ENCODE measurements around the gene ISM1.

ISM1 gene

GRCh38 chr20:13260650-13261279 lies 39.7 kb downstream of the ISM1 start:
- H3K27ac ChIP-seq: no peak overlapping the region
- TF ChIP-seq, protein P1, sequence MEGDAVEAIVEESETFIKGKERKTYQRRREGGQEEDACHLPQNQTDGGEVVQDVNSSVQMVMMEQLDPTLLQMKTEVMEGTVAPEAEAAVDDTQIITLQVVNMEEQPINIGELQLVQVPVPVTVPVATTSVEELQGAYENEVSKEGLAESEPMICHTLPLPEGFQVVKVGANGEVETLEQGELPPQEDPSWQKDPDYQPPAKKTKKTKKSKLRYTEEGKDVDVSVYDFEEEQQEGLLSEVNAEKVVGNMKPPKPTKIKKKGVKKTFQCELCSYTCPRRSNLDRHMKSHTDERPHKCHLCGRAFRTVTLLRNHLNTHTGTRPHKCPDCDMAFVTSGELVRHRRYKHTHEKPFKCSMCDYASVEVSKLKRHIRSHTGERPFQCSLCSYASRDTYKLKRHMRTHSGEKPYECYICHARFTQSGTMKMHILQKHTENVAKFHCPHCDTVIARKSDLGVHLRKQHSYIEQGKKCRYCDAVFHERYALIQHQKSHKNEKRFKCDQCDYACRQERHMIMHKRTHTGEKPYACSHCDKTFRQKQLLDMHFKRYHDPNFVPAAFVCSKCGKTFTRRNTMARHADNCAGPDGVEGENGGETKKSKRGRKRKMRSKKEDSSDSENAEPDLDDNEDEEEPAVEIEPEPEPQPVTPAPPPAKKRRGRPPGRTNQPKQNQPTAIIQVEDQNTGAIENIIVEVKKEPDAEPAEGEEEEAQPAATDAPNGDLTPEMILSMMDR (conservative IDR thresholded peaks at IDR 0.05): no peak
- TF ChIP-seq ZFX (IDR thresholded peaks at IDR 0.05): no peak

DNA sequence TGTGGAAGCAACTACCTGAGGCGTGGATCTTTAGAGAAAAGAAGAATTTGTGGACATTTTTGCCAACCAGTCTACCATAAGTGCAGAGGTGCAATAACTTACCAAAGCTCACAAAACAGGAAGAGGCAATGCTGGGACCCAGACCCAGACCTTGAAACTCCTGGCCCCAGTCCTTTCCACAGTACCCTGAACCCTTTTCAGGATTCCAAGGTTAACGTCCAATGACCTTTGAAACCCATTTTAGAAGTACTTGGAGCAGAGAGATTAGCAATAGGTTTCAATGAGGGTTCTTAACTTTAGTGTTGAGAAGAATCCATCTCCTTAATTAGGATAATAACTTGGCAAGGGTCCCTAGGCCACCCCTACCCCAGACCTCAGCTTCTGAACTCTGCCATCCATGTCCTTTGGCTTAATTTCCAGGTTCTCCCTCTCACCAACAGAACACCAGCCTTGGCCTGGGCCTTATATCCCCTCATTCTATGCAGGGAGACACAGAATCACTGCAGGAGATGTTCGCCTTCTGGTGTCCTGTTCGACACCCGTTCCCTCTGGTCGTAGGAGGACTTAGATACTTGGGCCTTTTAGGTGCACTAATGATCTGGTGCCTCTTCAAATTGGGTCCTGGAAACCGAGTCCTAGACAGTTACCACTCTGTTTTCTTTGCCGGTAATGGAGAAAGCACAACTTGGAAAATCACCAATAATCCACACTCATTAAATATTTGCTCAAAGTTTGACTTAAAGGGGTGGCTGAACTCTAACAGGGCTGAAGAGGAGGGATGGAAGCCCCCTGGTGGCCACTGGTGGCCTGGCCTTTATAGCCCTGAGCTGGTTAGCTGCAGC lies 40.6 kb downstream of the ISM1 start:
- no peak overlapping the region for H3K27ac ChIP-seq
- TF ChIP-seq, protein P1 (conservative IDR thresholded peaks at IDR 0.05): peak; percentile 81
- TF ChIP-seq ZFX (IDR thresholded peaks at IDR 0.05): no peak

GRCh38 chr20:13262302-13262650 lies 41.2 kb downstream of the ISM1 start:
- TF ChIP-seq ZFX (IDR thresholded peaks at IDR 0.05): no peak
- TF ChIP-seq, protein P1 (conservative IDR thresholded peaks at IDR 0.05): peak; percentile 61
- H3K27ac ChIP-seq: no peak overlapping the region

DNA sequence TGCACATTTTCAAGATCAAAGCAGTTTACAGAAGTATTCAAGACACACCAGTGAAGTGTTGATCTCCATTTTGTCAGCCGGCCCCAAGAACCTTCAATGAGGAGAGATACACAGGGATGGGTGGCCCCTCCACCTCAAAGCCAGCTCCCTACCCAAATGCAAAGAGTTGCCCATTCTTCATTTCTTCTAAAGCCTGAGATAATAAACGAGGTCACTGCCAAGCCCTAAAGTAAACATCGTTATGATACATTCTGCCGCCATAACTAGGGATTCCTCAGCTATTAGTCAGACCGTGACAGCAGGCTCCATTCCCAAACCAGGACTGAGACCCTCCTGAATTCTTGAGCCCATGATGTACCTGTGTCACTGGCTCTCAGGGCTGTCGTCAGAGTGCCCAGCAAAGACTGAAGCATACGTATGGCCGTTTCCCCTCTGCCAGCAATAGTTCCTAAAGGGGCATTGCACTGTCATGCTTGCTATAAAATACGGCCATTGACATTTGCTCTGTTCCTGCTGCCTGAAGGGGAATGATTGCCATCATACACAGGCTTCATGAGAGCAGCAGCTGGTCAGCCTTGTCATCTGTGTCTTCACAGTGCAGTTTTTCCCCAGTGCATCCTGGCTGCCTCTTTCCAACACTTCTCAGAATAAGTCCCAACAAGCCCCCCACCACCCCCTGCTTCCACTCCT lies 41.7 kb downstream of the ISM1 start:
- TF ChIP-seq, protein P1 (conservative IDR thresholded peaks at IDR 0.05): no peak
- TF ChIP-seq ZFX (IDR thresholded peaks at IDR 0.05): no peak
- H3K27ac ChIP-seq: no peak overlapping the region

DNA sequence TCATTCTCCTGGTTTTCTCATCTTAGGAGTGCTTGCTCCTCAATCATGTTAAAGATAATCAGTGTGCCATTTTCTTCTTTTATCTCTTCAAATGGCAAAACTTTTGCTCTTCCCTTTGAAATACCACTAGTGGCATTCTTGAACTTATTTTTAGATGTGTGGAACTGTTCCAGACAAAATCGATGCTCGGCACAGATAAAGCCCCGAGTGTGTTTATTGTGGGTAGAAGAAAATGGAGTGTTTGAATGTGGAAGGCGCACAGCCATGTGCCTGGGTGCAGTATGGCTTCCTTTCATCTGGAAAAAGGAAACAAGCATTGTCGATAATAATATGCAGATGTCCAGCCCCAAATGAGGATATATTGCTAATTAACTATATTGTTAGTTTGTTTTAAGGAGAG lies 42.4 kb downstream of the ISM1 start:
- TF ChIP-seq, protein P1 (conservative IDR thresholded peaks at IDR 0.05): no peak
- TF ChIP-seq ZFX (IDR thresholded peaks at IDR 0.05): no peak
- H3K27ac ChIP-seq: no peak overlapping the region

DNA sequence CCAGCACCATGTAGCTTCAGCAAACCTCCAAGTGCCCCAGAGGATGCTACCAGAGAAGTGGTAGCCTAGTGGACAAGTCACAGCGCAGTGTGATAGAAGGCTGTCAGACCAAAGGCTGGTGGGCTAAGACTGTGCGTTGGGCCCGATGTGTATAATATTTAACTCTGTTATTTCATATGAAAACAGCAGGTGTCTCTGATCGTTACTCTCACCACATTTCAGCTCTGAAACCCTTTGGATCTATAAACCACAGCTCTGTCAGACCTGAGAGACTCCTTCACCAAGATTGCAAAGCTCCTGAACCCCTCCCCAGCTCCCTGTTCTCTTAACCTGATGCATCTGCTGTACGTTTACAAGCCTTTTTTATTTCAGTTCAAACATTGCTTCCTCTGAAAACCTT lies 43.8 kb downstream of the ISM1 start:
- H3K27ac ChIP-seq: no peak overlapping the region
- TF ChIP-seq, protein P1 (conservative IDR thresholded peaks at IDR 0.05): no peak
- TF ChIP-seq ZFX (IDR thresholded peaks at IDR 0.05): no peak

DNA sequence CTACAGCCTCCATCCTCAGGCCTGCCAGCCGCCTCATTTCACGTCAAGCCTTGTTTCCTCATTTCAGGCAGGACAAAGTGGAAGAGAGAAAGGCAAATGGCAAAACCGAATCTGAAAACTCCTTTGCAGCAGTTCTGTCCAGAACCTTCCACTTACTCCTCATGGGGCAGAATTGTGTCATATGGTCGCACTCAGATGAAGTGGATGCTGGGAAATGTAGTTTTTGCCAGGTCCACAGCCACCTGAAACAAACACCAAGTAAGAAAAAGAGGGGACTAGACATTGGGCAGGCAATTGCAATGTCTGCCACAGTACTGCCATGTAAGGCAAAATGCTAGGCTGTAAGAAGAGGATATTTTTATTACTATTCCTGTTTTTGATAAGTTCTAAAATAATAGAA lies 44.9 kb downstream of the ISM1 start:
- no peak for TF ChIP-seq ZFX (IDR thresholded peaks at IDR 0.05)
- no peak overlapping the region for H3K27ac ChIP-seq
